GM12891 (cell line): ENCODE results near the gene KCNQ1OT1.

Source experiments
- POLR2A ChIP-seq: IDR thresholded peaks from 2 replicates; pipeline ENCODE4 v1.6.1; 2011; ENCODE audit warnings: low read depth, low read length, control low read depth
- POLR2AphosphoS5 ChIP-seq: IDR thresholded peaks from 2 replicates; pipeline ENCODE4 v1.6.1; 2011; ENCODE audit warnings: low read depth, low read length, control low read depth
- TAF1 ChIP-seq: IDR thresholded peaks from 2 replicates; pipeline ENCODE4 v1.6.1; 2011; ENCODE audit warnings: low read depth, low read length, control low read depth

DNA sequence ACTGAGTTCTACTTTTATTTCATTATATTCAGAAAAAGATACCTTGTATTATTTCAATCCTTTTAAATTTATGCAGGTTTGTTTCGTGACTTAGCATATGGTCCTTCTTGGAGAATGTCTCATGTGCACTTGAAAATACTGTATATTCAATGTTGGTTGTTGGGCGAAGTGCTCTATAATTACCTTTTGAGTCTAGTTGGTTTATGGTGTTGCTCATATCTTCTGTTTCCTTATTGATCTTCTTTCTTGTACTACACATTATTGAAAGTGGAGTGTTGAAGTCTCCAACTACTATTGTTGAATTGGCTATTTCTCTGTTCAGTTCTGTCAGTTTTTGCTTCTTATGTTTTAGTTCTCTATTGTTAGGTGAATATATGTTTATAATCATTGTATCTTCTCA, 90.4 kb downstream of the KCNQ1OT1 start:
- no peak for TF ChIP-seq POLR2A
- TF ChIP-seq POLR2AphosphoS5 = no peak
- TF ChIP-seq TAF1 = no peak
